Prostate gland (tissue), 2 donors: Measurements from ENCODE around the gene ISY1. TPM values are rescaled to one million over a fixed set of nuclear protein-coding genes. Genes with fewer than 3 reads are reported as not detected.
A peak's percentile ranks its signal among the peaks of the same experiment; 100 is the strongest.
"Not testable (repeated sequence)": the region's sequence is repeated elsewhere in the genome, so short reads cannot be mapped to it uniquely, and the experiment has no call there.

Experiments used
- DNase-seq: peaks from one replicate; pipeline ENCODE4 v3.0.0-alpha.2; 2019; ENCODE audit warnings: low spot score
- H3K27ac ChIP-seq, 2 donors: fragments of 200-600 bp; sonication (generic); 2 replicates each; pipeline ENCODE4 v1.5.1; 2017 to 2019
- H3K27me3 ChIP-seq: fragments of 200-600 bp; sonication (generic); replicated peaks from 2 replicates; pipeline ENCODE4 v1.5.1; 2019; ENCODE audit not compliant: insufficient read depth
- H3K36me3 ChIP-seq, 2 donors: fragments of 200-600 bp; sonication (generic); 1 replicate in 1 of 2; 2 replicates in 1 of 2; pipeline versions ENCODE4 v1.5.1 to v1.8.1; 2017 to 2019
- H3K4me1 ChIP-seq: fragments of 200-600 bp; sonication (generic); replicated peaks from 2 replicates; pipeline ENCODE4 v1.5.1; 2019
- H3K4me3 ChIP-seq, 2 donors: fragments of 200-600 bp; sonication (generic); 2 replicates each; pipeline ENCODE4 v1.5.1; 2017 to 2019
- H3K9me3 ChIP-seq: fragments of 200-600 bp; sonication (generic); 2 replicates; pipeline ENCODE4 v1.5.1; 2017
- CTCF ChIP-seq, 4 experiments: fragments of 200-600 bp in 2 of 4; fragments of 450-650 bp in 2 of 4; sonication (generic) in 2 of 4; IDR thresholded peaks; 1 replicate in 3 of 4; 2 replicates in 1 of 4; pipeline ENCODE4 v1.5.1; 2016 to 2019; ENCODE audit warnings: antibody characterized with exemption in 4 of 4, mild to moderate bottlenecking in 2 of 4, moderate library complexity in 2 of 4
- POLR2A ChIP-seq: fragments of 450-650 bp; IDR thresholded peaks from one replicate; pipeline ENCODE4 v1.6.1; 2016; ENCODE audit warnings: antibody characterized with exemption, mild to moderate bottlenecking
- POLR2AphosphoS5 ChIP-seq: sonication (generic); formaldehyde crosslinking; IDR thresholded peaks from one replicate; pipeline ENCODE4 v1.6.1; 2017; ENCODE audit warnings: antibody characterized with exemption
- WGBS: methylation state at CpG from one replicate; pipeline ENCODE4 v1.1.5; 2018; 5-methylcytosine and 5-hydroxymethylcytosine counted together
- intact Hi-C: fragments of 100-400 bp; cut with DNase I; formaldehyde crosslinking; loops from one replicate; pipeline ENCODE4 v1.14.2; 2022
- total RNA-seq, 2 donors: library from RNA; depleted of rRNA; stranded (reverse); fragments of >200 nt; gene quantifications; one replicate each; pipeline ENCODE4 v1.1.0, GENCODE V29; 2016

Gene ISY1
- total RNA-seq, 2 donors from 2014 or later, result 22.3 to 29.1 TPM

- Histone ChIP-seq H3K4me3 (no peak overlapping the region), H3K4me1 (peaks cover 11% of the 10 kb centered on the region), H3K36me3 (no peaks in the 10 kb centered on the region), H3K27ac (peak overlapping the region; percentile 92 to 94), H3K9me3 (no peaks in the 10 kb centered on the region), H3K27me3 (no peaks in the 10 kb centered on the region)
- intact Hi-C loops, result no loop called here
- TF ChIP-seq POLR2AphosphoS5 (no peak), POLR2A (no peak)
- no peak for DNase-seq
- WGBS, result 75% methylated on average over 5 of the region's 5 CpGs
Observed at GRCh38 chr3:129118745-129119144, 42.1 kb downstream of the ISY1 start.

- TF ChIP-seq POLR2AphosphoS5 (no peak), CTCF (IDR thresholded peaks at IDR 0.05) (no peak), POLR2A (no peak)
- H3K4me1 ChIP-seq, result peaks cover 11% of the 10 kb centered on the region
- no peak overlapping the region for H3K4me3 ChIP-seq
- intact Hi-C loops, result no loop called here
- no peaks in the 10 kb centered on the region for H3K9me3 ChIP-seq
- H3K27ac ChIP-seq, result no peak overlapping the region
- H3K36me3 ChIP-seq, result no peaks in the 10 kb centered on the region
- no peak for DNase-seq
- H3K27me3 ChIP-seq, result no peaks in the 10 kb centered on the region
Observed at GRCh38 chr3:129117134-129117533, 43.7 kb downstream of the ISY1 start.

GRCh38 chr3:129116482-129116946 is 44.3 kb downstream of the ISY1 start:
- WGBS, result 60% methylated on average over 5 of the region's 5 CpGs
- no peaks in the 10 kb centered on the region for H3K9me3 ChIP-seq
- no peak for DNase-seq
- H3K27me3 ChIP-seq, result no peaks in the 10 kb centered on the region
- no peak overlapping the region for H3K4me3 ChIP-seq
- peaks cover 11% of the 10 kb centered on the region for H3K4me1 ChIP-seq
- H3K36me3 ChIP-seq, result no peaks in the 10 kb centered on the region
- intact Hi-C loops, result no loop called here
- H3K27ac ChIP-seq, result no peak overlapping the region
- TF ChIP-seq POLR2A (no peak), POLR2AphosphoS5 (no peak), CTCF (IDR thresholded peaks at IDR 0.05) (no peak)

GRCh38 chr3:129114455-129114854 is 46.4 kb downstream of the ISY1 start:
- intact Hi-C loops, result no loop called here
- H3K36me3 ChIP-seq, result no peaks in the 10 kb centered on the region
- H3K4me1 ChIP-seq, result peaks cover 11% of the 10 kb centered on the region
- no peak for DNase-seq
- H3K4me3 ChIP-seq, result no peak overlapping the region
- TF ChIP-seq POLR2AphosphoS5, result no peak
- TF ChIP-seq CTCF (IDR thresholded peaks at IDR 0.05), result no peak
- TF ChIP-seq POLR2A, result no peak
- no peaks in the 10 kb centered on the region for H3K27me3 ChIP-seq
- WGBS, result 90% methylated on average over 6 of the region's 6 CpGs
- H3K27ac ChIP-seq, result no peak overlapping the region
- H3K9me3 ChIP-seq, result no peaks in the 10 kb centered on the region

GRCh38 chr3:129112308-129113052 is 48.4 kb downstream of the ISY1 start:
- no peak for DNase-seq
- H3K36me3 ChIP-seq, result no peaks in the 10 kb centered on the region
- no peaks in the 10 kb centered on the region for H3K9me3 ChIP-seq
- peaks cover 7% of the 10 kb centered on the region for H3K4me1 ChIP-seq
- intact Hi-C loops, result no loop called here
- no peak overlapping the region for H3K4me3 ChIP-seq
- no peak for TF ChIP-seq POLR2AphosphoS5
- no peak for TF ChIP-seq CTCF (IDR thresholded peaks at IDR 0.05)
- no peak for TF ChIP-seq POLR2A
- 97% methylated on average over 3 of the region's 3 CpGs for WGBS
- no peak overlapping the region for H3K27ac ChIP-seq
- H3K27me3 ChIP-seq, result no peaks in the 10 kb centered on the region

GRCh38 chr3:129111076-129111780 is 49.6 kb downstream of the ISY1 start:
- H3K9me3 ChIP-seq, intact Hi-C loops, H3K36me3 ChIP-seq, DNase-seq, H3K27me3 ChIP-seq, H3K4me3 ChIP-seq, H3K27ac ChIP-seq, H3K4me1 ChIP-seq: not testable (repeated sequence)
- WGBS, result 94% methylated on average over 10 of the region's 10 CpGs
